ENCODE measurements around the gene AFTPH. TPM values are rescaled to one million over a fixed set of nuclear protein-coding genes. Genes with fewer than 3 reads are reported as not detected.

The AFTPH gene
- polyA plus RNA-seq, 1 experiment, result 22.0 TPM

- no peak for DNase-seq (ENCODE audit: low read depth, low spot score)
- no peaks in the 10 kb centered on the region for H3K27me3 ChIP-seq (ENCODE audit: control insufficient read depth, insufficient read depth, low read length)
- no peak overlapping the region for H3K4me3 ChIP-seq (ENCODE audit: low read depth, low read length)
- no peak overlapping the region for H3K27ac ChIP-seq (ENCODE audit: low read depth, low read length)
- no peak for TF ChIP-seq CTCF (IDR thresholded peaks at IDR 0.05; ENCODE audit: low read depth, low read length)
- H3K9me3 ChIP-seq (ENCODE audit: control insufficient read depth, insufficient read depth, low read length), result no peaks in the 10 kb centered on the region
- CTCF ChIA-PET, result interaction anchor here (0.6 to 3.3 kb wide), 2 partner anchors 9 to 255 kb away, joined by 3 to 15 read pairs; no protein-coding TSS in a partner anchor
- POLR2A ChIA-PET, result no interaction called here
Observed at GRCh38 chr2:64637931-64638330, 113.8 kb downstream of the AFTPH start.

- no peak overlapping the region for H3K27ac ChIP-seq (ENCODE audit: low read depth, low read length)
- TF ChIP-seq CTCF (IDR thresholded peaks at IDR 0.05; ENCODE audit: low read depth, low read length), result no peak
- DNase-seq (ENCODE audit: low read depth, low spot score), result no peak
- H3K9me3 ChIP-seq (ENCODE audit: control insufficient read depth, insufficient read depth, low read length), result no peaks in the 10 kb centered on the region
- POLR2A ChIA-PET, result no interaction called here
- no peaks in the 10 kb centered on the region for H3K27me3 ChIP-seq (ENCODE audit: control insufficient read depth, insufficient read depth, low read length)
- H3K4me3 ChIP-seq (ENCODE audit: low read depth, low read length), result no peak overlapping the region
- CTCF ChIA-PET, result interaction anchor here (0.6 to 3.3 kb wide), 6 partner anchors 8 to 254 kb away, joined by 3 to 15 read pairs (median 4); no protein-coding TSS in a partner anchor
Observed at GRCh38 chr2:64638502-64639120, 114.5 kb downstream of the AFTPH start.

GRCh38 chr2:64639691-64640090 is 115.6 kb downstream of the AFTPH start:
- Histone ChIP-seq H3K9me3 (ENCODE audit: control insufficient read depth, insufficient read depth, low read length) (no peaks in the 10 kb centered on the region), H3K27ac (ENCODE audit: low read depth, low read length) (no peak overlapping the region), H3K4me3 (ENCODE audit: low read depth, low read length) (no peak overlapping the region), H3K27me3 (ENCODE audit: control insufficient read depth, insufficient read depth, low read length) (no peaks in the 10 kb centered on the region)
- no peak for DNase-seq (ENCODE audit: low read depth, low spot score)
- ChIA-PET CTCF (interaction anchor here (0.9 to 1.3 kb wide), 3 partner anchors 53 to 121 kb away, joined by 3 to 4 read pairs (median 3); no protein-coding TSS in a partner anchor), POLR2A (no interaction called here)
- TF ChIP-seq CTCF (IDR thresholded peaks at IDR 0.05; ENCODE audit: low read depth, low read length), result no peak

- CTCF ChIA-PET, result interaction anchor here (1.2 to 1.3 kb wide), 3 partner anchors 53 to 120 kb away, joined by 3 to 4 read pairs (median 3); no protein-coding TSS in a partner anchor
Observed at GRCh38 chr2:64640153-64641044, 116.3 kb downstream of the AFTPH start.

More at GRCh38 chr2:64640153-64641044, 116.3 kb downstream of the AFTPH start:
- H3K4me3 ChIP-seq (ENCODE audit: low read depth, low read length), result no peak overlapping the region
- POLR2A ChIA-PET, result no interaction called here
- TF ChIP-seq CTCF (IDR thresholded peaks at IDR 0.05; ENCODE audit: low read depth, low read length), result no peak
- no peaks in the 10 kb centered on the region for H3K27me3 ChIP-seq (ENCODE audit: control insufficient read depth, insufficient read depth, low read length)
- no peak overlapping the region for H3K27ac ChIP-seq (ENCODE audit: low read depth, low read length)
- no peak for DNase-seq (ENCODE audit: low read depth, low spot score)
- H3K9me3 ChIP-seq (ENCODE audit: control insufficient read depth, insufficient read depth, low read length), result no peaks in the 10 kb centered on the region
